Inflammatory macrophage treated with lipopolysaccharide for 4 hours (primary cell): ENCODE data around the gene ADCYAP1.
A peak's percentile ranks its signal among the peaks of the same experiment; 100 is the strongest.
"Not testable (repeated sequence)": the region's sequence is repeated elsewhere in the genome, so short reads cannot be mapped to it uniquely, and the experiment has no call there.

Experiments
- DNase-seq: peaks from one replicate; pipeline ENCODE4 v3.0.0-alpha.2; 2020

ADCYAP1 gene

DNA sequence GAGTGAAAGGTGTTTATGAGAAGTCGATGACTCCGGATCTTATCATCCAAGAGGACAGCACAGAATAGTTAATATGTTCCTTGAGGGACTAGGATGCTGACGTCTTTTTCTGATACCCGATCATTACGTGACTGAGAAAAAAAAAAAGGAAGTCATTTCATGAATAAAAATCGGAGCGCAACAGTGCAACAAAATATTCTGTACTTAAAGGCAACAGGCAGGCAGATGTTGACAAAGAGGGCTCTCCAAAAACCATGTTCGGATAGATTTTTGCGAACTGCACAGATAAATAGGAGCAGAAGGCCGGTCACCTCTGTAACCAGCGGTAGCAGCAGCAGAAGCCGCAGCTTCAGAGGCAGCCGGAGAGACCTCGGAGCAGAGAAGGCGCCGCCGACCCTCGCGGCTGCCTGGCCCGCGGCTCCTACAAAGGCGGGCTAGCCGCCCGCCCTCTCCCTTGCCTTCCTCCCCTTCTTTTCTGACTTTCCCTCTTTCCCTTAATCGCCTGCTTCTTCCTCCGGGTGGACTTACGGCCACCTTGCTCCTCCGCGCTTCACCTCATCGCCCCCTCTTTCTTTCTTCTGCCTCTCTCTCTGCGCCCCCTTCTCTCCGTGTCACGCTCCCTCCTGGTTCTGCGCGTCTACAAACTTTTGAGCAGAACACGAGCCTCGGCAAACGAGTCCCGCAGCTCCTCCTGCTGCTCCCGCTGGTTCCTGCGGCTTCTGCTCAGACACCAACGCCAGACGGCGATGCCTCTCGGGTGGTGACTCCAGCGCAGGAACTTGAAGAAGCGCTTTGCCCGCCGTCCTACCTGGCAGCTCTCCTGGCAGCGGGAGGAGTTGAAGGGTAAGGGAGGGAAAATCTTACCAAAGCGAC lies at the start of gene ADCYAP1:
ADCYAP1 (plus strand) TSS at position 654 of the 873 bp plus-strand sequence. CDS start 516 bp downstream, outside the sequence.
- no peak for DNase-seq

GRCh38 chr18:857986-858385 lies 46.7 kb upstream of the ADCYAP1 start:
- no peak for DNase-seq

- DNase-seq: peak; percentile 61
Measured at GRCh38 chr18:864872-865273, 39.8 kb upstream of the ADCYAP1 start.

DNA sequence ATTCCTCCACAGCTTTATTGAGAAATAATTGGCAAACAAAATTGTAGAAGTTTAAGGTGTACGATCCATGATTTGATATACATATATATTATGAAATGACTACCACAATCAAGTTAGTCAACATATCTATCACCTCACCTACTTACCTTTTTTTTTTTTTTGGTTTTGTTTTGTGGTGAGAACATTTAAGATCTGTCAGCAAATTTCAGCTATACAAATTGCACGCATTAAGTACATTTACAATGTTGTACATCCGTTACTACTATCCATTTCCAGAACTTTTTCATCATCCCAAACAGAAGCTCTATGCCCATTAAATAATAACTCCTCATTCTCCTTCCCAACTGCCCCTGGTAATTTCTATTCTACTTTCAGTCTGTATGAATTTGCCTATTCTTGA lies 37.4 kb upstream of the ADCYAP1 start:
- DNase-seq: no peak

DNA sequence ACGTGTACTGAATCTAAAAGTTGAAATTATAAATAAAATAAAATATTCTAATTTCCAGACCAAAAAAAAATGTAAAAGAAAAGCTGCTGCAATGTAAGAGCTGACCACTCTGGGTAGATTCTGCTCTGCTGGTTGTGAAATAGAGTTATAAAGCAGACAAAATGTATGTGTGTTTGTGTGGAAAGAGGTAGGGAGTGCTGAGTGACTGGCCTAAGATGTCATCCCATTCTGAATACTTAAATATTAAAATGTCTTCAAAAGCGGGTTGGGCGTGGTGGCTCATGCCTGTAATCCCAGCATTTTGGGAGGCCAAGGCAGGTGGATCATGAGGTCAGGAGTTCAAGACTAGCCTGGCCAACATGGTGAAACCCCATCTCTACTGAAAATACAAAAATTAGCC lies 31.2 kb upstream of the ADCYAP1 start:
- not testable (repeated sequence) for DNase-seq

DNA sequence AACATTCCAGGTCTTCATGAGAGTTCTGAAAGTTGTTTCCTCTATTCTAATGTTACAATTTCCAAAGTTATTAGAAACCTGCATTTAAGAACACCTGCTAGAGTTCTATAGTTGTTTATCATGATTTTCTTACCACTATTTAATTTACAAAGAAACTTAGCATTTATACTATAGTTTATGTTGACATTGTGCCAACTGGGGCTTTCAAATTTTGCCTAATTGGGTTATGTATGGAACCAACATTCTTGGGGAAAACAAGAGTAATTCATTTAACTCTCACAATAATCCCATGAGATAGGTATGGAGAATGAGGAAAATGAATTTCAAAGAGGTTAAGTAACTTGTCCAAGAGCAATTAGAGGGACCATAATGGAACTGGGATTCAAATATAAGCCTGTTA lies 28.8 kb upstream of the ADCYAP1 start:
- no peak for DNase-seq

- DNase-seq: no peak
Measured at GRCh38 chr18:877238-877637, 27.4 kb upstream of the ADCYAP1 start.

DNA sequence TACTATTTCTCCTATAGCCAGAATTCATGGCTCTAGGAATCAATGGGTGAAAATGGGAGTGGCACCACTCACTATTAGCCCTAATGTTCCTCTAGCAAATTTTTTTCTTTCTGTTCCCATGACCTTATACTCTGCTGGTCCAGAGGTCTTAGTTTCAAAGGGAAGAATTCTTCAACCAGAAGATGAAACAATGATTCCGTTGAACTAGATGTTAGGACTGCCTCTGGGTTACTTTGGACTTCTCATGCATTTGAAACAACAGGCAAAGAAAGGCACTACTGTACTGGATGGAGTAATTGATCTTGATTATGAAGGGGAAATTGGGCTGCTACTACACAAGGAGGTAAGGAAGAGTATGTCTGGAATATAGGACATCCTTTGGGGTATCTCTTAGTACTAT lies 18.6 kb upstream of the ADCYAP1 start:
- DNase-seq: no peak

DNA sequence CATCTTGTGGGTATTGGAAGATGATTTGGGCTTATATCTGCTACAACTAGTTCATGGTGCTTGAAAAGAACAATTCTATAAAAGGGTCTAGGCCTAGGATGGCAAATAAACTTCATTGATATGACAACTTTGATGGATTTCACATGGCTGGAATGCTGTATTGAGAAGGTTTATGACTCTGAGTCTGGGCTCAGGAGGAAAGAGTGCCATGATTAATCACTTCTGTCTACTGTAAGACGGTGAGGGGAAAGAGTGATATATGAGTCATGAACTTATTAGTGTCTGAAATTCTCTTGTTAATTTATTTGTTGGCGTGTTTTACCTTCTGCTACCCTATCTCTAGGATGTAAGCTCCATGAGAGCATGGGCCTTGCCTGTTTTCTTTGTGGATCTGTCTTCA lies 17.0 kb upstream of the ADCYAP1 start:
- DNase-seq: no peak

- DNase-seq: no peak
Measured at GRCh38 chr18:892316-892715, 12.4 kb upstream of the ADCYAP1 start.

DNA sequence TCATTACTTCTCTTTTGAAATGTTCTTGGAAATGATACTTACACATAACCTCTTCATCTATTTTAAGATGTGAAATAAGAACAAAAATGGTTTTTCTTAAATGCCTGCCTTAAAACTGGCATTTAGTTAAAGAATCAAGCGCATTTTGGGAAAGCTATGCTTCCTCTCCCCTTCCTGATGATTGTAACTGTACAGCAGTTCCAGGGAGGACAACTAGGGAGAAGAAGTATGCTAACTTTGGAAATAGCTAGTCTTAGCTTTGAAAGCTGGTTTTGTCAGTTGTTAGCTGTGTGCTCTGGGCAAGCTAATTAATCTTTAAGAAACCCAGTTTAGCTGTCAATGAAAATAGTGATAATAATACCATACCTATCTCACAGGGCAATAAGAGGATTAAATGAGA lies 8.4 kb upstream of the ADCYAP1 start:
- no peak for DNase-seq

DNA sequence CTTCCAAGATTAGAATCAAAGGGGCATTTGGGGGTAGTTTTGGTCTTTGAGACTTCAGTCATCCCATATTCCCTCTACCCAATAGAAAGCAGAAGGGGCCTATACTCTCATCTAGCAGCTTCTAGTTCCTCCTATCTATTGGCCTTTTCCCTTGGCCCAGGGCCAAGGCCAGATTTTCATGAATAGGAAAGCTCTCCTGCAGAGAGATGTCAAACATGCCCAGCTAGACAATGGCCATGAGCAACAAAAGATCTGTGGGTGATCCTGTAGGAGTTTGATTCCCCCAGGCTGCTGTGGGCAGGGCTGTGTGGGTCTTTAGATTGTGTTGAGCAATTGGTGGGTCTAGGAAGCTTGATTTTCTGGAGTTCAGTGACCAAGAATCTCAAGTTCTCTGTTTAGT lies 2.9 kb upstream of the ADCYAP1 start:
- DNase-seq: no peak

- no peak for DNase-seq
Measured at GRCh38 chr18:902229-902628, 2.4 kb upstream of the ADCYAP1 start.

DNA sequence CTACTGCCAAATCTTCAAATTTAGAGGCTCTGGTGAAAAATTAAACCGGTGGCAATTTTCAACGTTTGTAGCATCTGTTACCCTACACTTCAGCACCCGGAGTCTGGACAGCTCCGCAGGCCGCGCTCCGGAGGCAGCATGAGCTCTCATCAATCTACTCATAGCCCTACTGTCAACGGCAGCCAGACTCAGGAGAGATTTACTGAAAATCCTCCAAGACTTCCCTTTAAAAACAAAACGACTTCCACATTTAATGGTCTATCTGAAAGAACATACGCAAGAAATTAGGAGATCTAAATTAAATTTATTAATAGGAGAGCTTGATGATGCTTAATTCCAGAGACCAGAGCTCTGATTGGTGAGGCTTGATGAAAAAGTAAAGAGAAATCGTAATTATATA lies 970 bp upstream of the ADCYAP1 start:
- no peak for DNase-seq

- DNase-seq: no peak
Measured at GRCh38 chr18:905307-905947, 756 bp downstream of the ADCYAP1 start.

DNA sequence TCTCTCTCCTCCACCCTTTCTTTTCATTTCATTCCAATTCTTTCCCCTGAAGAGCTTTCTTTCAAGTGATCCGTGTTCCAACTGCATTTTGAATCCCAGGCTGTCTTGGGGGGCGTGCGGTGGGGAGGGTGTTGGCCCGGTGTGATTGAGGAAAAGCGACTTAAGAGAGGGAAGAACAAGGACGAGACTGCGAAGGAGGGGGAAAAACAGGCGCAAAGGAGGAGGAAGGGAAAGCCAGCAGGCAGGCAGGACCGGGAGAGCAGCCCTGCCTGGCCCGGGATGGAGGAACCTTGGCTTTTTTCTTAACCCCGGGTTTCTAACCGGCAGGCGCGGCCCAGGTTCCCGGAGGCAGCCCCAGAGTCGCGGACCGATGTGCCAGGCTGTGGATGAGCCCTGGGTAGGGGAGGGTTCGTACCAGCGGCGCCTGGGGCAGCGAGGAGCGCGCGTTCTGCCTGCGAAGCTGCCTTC lies 1.3 kb downstream of the ADCYAP1 start:
- DNase-seq: no peak

DNA sequence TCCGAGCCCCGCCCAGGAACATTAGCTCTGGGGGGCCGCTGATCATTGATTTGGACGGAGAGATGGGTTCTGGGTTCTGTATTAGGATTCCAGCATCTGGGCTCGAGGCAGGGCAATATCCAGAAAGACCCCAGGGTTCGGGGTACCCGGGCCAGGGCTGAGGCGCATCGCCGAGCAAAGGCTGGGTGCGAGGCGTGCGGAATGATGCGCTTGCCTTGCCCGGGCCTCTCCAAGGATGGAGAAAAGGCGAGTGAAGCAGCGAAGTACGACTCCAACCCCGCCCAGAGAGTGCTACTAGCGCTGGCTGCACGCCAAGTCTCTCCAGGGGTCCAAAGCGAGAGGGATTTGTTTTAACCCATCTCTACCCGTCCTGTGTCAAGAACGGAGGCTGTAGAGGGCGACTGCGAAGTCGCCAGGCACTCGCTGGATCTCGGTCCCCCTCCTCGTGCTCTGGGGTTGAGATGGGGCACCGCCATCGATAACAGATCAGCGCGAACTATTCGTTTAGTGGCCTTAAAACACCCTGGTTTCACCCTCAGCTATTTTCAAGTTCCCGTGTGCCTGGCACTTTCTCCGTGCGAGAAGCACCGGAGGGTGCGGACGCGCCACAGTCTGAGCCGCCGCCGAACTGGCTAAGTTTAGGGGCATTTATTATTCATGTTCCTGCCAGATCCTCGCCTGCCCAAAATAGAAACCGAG lies 1.9 kb downstream of the ADCYAP1 start:
- DNase-seq: no peak

- no peak for DNase-seq
Measured at GRCh38 chr18:907115-907884, 2.6 kb downstream of the ADCYAP1 start.

DNA sequence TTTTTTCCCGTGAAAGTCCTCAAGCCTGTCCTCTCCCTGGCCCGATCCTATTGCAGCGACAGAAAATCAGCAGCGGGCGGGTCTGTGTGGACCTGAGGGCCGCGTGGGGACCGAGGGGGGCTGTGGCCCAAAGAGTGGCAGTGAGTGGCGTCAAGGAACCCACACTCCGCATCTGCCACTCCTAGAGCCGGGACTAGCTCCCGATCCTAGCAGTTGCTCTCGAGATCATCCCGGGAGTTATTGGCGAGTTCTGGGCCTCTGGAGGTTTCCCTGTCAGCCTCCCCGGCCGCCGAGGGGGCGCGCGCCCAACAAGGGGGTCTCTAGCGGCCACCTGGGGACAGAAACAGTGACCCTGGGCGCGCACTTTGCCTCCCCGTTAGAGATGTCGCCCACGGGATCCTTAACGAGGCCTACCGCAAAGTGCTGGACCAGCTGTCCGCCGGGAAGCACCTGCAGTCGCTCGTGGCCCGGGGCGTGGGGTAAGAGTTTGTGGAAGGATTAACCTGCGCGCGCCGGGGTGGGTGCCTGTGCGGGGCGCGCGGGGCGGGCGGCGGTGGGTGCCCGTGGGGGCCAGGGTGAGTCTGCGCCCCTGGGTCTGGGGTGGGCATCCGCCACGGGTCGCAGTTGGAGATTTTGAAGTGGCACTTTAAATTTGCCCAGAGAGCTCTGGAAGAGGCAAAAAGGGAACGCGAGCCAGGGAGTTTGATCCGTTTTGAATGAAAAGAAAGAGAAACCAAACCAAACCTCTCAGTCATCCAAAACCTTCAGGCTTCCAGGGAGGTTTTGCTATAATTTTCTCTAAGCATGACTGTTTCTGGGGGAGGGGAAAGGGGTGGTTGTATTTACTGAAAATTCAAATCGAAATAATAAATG lies 3.5 kb downstream of the ADCYAP1 start:
- DNase-seq: no peak

DNA sequence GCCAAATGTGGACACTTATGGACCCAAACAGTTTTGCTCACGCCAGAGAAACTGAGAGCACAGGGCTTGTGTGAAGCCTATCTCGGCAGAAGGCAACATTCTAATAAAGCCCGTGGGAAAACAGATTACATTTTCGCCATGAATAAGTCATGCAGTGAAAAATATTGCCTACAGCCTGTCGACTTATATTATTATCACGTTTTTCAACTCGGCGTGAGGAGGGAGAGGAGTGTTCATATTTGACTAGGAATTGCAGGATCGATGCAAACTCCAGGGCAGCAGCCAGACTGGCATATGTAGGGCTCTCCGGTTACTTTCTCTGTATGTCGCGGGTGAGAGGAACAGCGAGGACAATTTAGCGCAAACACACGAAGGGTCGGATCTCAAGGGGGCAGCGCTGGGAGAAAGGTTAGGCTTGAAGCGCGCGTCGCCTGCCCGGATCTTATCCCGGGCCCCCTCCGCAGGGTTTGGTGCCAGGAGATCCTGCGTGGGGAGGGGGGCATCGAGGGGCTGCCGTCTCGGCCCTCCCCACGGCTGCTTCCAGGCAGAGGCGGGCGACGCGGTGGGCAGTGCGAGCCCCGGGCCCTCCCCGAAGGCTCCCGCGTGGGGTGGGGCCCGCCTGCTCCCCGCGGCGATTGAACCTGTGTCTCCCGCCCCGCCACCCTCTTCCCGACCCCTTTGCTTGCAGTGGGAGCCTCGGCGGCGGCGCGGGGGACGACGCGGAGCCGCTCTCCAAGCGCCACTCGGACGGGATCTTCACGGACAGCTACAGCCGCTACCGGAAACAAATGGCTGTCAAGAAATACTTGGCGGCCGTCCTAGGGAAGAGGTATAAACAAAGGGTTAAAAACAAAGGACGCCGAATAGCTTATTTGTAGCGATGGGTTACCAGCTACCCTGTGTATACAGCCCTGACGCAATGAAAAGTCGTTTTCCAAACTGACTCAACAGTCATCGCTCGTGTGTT lies 4.4 kb downstream of the ADCYAP1 start:
- no peak for DNase-seq

GRCh38 chr18:910247-910646 lies 5.6 kb downstream of the ADCYAP1 start:
- DNase-seq: no peak
